ENCODE measurements around the gene AKR1D1. TPM values are rescaled to one million over a fixed set of nuclear protein-coding genes. Genes with fewer than 3 reads are reported as not detected.
A peak's percentile ranks its signal among the peaks of the same experiment; 100 is the strongest.

The AKR1D1 gene
- total and polyA plus RNA-seq, 2 of the 13 experiments (the other 11 are each of a cell fraction or from before 2014, with no cell fraction given) = 6.9 to 37.0 TPM

GRCh38 chr7:138049505-138050116 lies 26.6 kb upstream of the AKR1D1 start (continued):
- peak in 1 of 2 experiments; percentile 80; a peak in 3 of 4 replicates for TF ChIP-seq EP300 (IDR thresholded peaks at IDR 0.05; ENCODE audit: low read depth in 2 of 2, low read length in 2 of 2)
- no peak for TF ChIP-seq EP300 (CRISPR knock-in tag; IDR thresholded peaks at IDR 0.05; ENCODE audit: borderline replicate concordance)
- no peak for TF ChIP-seq ZNF510 (CRISPR knock-in tag; IDR thresholded peaks at IDR 0.05; ENCODE audit: low read depth)
- no peak for TF ChIP-seq FOSL1 (CRISPR knock-in tag; IDR thresholded peaks at IDR 0.05; ENCODE audit: borderline replicate concordance)
- no peak for TF ChIP-seq ZNF670 (CRISPR knock-in tag; IDR thresholded peaks at IDR 0.05; ENCODE audit: borderline replicate concordance)
- TF ChIP-seq ZNF883 (CRISPR knock-in tag; IDR thresholded peaks at IDR 0.05; ENCODE audit: not compliant biosample characterization) = no peak
- no peak for TF ChIP-seq ZNF235 (CRISPR knock-in tag; IDR thresholded peaks at IDR 0.05; ENCODE audit: borderline replicate concordance)
- no peak for TF ChIP-seq TFDP1 (CRISPR knock-in tag; IDR thresholded peaks at IDR 0.05; ENCODE audit: borderline replicate concordance)
- TF ChIP-seq ZNF816 (CRISPR knock-in tag; IDR thresholded peaks at IDR 0.05; ENCODE audit: borderline replicate concordance) = no peak; the same call in 1 of the 2 replicates
- no peak for TF ChIP-seq ZNF329 (CRISPR knock-in tag; IDR thresholded peaks at IDR 0.05; ENCODE audit: low read depth)
- TF ChIP-seq HNF4A (CRISPR knock-in tag; IDR thresholded peaks at IDR 0.05) = peak; percentile 92
- TF ChIP-seq KDM3A (CRISPR knock-in tag; IDR thresholded peaks at IDR 0.05; ENCODE audit: low read depth) = no peak; the same call in 1 of the 2 replicates
- no peak for TF ChIP-seq ZFP36 (IDR thresholded peaks at IDR 0.05; ENCODE audit: borderline replicate concordance, low read depth, low read length, partially characterized antibody)
- TF ChIP-seq KDM1A (CRISPR knock-in tag; IDR thresholded peaks at IDR 0.05) = no peak
- TF ChIP-seq GTF2F1 (IDR thresholded peaks at IDR 0.05; ENCODE audit: low read length) = no peak
- TF ChIP-seq ZSCAN9 (CRISPR knock-in tag; IDR thresholded peaks at IDR 0.05; ENCODE audit: borderline replicate concordance) = no peak
- TF ChIP-seq ATF4 (CRISPR knock-in tag; IDR thresholded peaks at IDR 0.05) = no peak
- TF ChIP-seq THYN1 (CRISPR knock-in tag; IDR thresholded peaks at IDR 0.05; ENCODE audit: borderline replicate concordance, low read depth) = no peak
- TF ChIP-seq MIER2 (CRISPR knock-in tag; IDR thresholded peaks at IDR 0.05) = no peak
- no peak for TF ChIP-seq CSRNP1 (CRISPR knock-in tag; IDR thresholded peaks at IDR 0.05)
- no peak for TF ChIP-seq KLF9 (CRISPR knock-in tag; IDR thresholded peaks at IDR 0.05; ENCODE audit: low read depth)
- no peak for TF ChIP-seq MTF1 (CRISPR knock-in tag; IDR thresholded peaks at IDR 0.05)
- no peak for TF ChIP-seq ZNF552 (CRISPR knock-in tag; IDR thresholded peaks at IDR 0.05; ENCODE audit: borderline replicate concordance)
- no peak for TF ChIP-seq ZNF704 (CRISPR knock-in tag; IDR thresholded peaks at IDR 0.05; ENCODE audit: borderline replicate concordance)
- no peak for TF ChIP-seq ZNF335 (CRISPR knock-in tag; IDR thresholded peaks at IDR 0.05)
- TF ChIP-seq ZNF230 (CRISPR knock-in tag; IDR thresholded peaks at IDR 0.05) = no peak
- TF ChIP-seq SOX6 (IDR thresholded peaks at IDR 0.05) = no peak
- peak; percentile 97 for TF ChIP-seq SOX6 (CRISPR knock-in tag; IDR thresholded peaks at IDR 0.05)

Measured in HepG2 (cell line).